HL-60 (cell line): ENCODE results near the gene PHF21A.

ENCODE experiments used
- CTCF ChIP-seq: IDR thresholded peaks from one replicate; pipeline ENCODE4 v1.5.1; 2011; ENCODE audit warnings: low read length, control low read depth, inconsistent platforms; ENCODE audit not compliant: insufficient read depth
- GABPA ChIP-seq: IDR thresholded peaks from 2 replicates; pipeline ENCODE4 v1.6.1; 2012; ENCODE audit warnings: low read depth
- POLR2AphosphoS5 ChIP-seq: IDR thresholded peaks from 2 replicates; pipeline ENCODE4 v1.6.1; 2012; ENCODE audit warnings: low read depth
- SPI1 ChIP-seq: IDR thresholded peaks from 2 replicates; pipeline ENCODE4 v1.6.1; 2012; ENCODE audit warnings: low read depth, mild to moderate bottlenecking, borderline replicate concordance
- TF ChIP-seq, protein P1 (sequence below): IDR thresholded peaks from 2 replicates; pipeline ENCODE4 v1.6.1; 2012; ENCODE audit warnings: low read depth; ENCODE audit not compliant: insufficient replicate concordance

- TF ChIP-seq CTCF (no peak), POLR2AphosphoS5 (no peak), GABPA (no peak), SPI1 (no peak)
- TF ChIP-seq, protein P1, sequence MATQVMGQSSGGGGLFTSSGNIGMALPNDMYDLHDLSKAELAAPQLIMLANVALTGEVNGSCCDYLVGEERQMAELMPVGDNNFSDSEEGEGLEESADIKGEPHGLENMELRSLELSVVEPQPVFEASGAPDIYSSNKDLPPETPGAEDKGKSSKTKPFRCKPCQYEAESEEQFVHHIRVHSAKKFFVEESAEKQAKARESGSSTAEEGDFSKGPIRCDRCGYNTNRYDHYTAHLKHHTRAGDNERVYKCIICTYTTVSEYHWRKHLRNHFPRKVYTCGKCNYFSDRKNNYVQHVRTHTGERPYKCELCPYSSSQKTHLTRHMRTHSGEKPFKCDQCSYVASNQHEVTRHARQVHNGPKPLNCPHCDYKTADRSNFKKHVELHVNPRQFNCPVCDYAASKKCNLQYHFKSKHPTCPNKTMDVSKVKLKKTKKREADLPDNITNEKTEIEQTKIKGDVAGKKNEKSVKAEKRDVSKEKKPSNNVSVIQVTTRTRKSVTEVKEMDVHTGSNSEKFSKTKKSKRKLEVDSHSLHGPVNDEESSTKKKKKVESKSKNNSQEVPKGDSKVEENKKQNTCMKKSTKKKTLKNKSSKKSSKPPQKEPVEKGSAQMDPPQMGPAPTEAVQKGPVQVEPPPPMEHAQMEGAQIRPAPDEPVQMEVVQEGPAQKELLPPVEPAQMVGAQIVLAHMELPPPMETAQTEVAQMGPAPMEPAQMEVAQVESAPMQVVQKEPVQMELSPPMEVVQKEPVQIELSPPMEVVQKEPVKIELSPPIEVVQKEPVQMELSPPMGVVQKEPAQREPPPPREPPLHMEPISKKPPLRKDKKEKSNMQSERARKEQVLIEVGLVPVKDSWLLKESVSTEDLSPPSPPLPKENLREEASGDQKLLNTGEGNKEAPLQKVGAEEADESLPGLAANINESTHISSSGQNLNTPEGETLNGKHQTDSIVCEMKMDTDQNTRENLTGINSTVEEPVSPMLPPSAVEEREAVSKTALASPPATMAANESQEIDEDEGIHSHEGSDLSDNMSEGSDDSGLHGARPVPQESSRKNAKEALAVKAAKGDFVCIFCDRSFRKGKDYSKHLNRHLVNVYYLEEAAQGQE, result no peak
Measured at GRCh38 chr11:46117842-46118241, 3.4 kb downstream of the PHF21A start.
